Kidney (tissue), 22 donors: ENCODE results near the gene PDGFRA. TPM values are rescaled to one million over a fixed set of nuclear protein-coding genes. Genes with fewer than 3 reads are reported as not detected.
A peak's percentile ranks its signal among the peaks of the same experiment; 100 is the strongest.

ENCODE experiments used
- DNase-seq, 5 donors: peaks; one replicate each; pipeline ENCODE4 v3.0.0-alpha.2; 2013 to 2020
- FAIRE-seq: peaks from 2 replicates; lab custom pipeline; 2012; peaks lifted over from hg19 to GRCh38; lab: Jason Lieb, UNC
- H3K27ac ChIP-seq, 2 donors: one replicate each; pipeline ENCODE4 v1.7.0; 2013; ENCODE audit warnings: low read depth in 2 of 2, low read length in 2 of 2, inconsistent platforms in 1 of 2
- H3K27me3 ChIP-seq: one replicate; pipeline ENCODE4 v1.7.1; 2013; ENCODE audit warnings: low read length, inconsistent platforms; ENCODE audit not compliant: control insufficient read depth, insufficient read depth
- H3K36me3 ChIP-seq, 3 donors: one replicate each; pipeline versions ENCODE4 v1.7.0 to v1.7.1; 2013; ENCODE audit warnings: low read length in 3 of 3, control low read depth in 1 of 3, inconsistent platforms in 1 of 3; ENCODE audit not compliant: insufficient read depth in 3 of 3, control insufficient read depth in 2 of 3
- H3K4me1 ChIP-seq, 3 donors: one replicate each; pipeline versions ENCODE4 v1.7.0 to v1.7.1; 2013; ENCODE audit warnings: low read length in 3 of 3, inconsistent platforms in 1 of 3, low read depth in 1 of 3; ENCODE audit not compliant: control insufficient read depth in 2 of 3, insufficient read depth in 2 of 3
- H3K4me3 ChIP-seq, 3 donors: one replicate each; pipeline versions ENCODE4 v1.7.0 to v1.8.1; 2013; ENCODE audit warnings: low read length in 3 of 3, control low read depth in 1 of 3, inconsistent platforms in 1 of 3
- H3K9ac ChIP-seq, 3 donors: one replicate each; pipeline versions ENCODE4 v1.7.0 to v1.7.1; 2013; ENCODE audit warnings: low read length in 3 of 3, control low read depth in 1 of 3, inconsistent platforms in 1 of 3
- H3K9me3 ChIP-seq, 3 donors: one replicate each; pipeline versions ENCODE4 v1.7.0 to v1.7.1; 2013; ENCODE audit warnings: low read length in 3 of 3, control low read depth in 1 of 3, inconsistent platforms in 1 of 3; ENCODE audit not compliant: control insufficient read depth in 2 of 3, insufficient read depth in 1 of 3
- intact Hi-C: fragments of 100-400 bp; cut with DNase I; formaldehyde crosslinking; loops from one replicate; pipeline ENCODE4 v1.11.1; 2022
- long read RNA-seq, 10 donors: library from polyadenylated mRNA in 1 of 10; unstranded in 1 of 10; transcript quantifications; one replicate each; pipeline ENCODE4 v2.0.0 and lab custom pipeline, GENCODE V29; 2021 to 2026
- polyA plus RNA-seq: library from polyadenylated mRNA; stranded (reverse); fragments of 350-450 nt; fragmentation: Illumina TruSeq; extraction: RNeasy Lipid Tissue Mini Kit (QIAGEN cat#74804); gene quantifications from one replicate; pipeline ENCODE4 v1.2.3, GENCODE V29; 2014; ENCODE audit warnings: low read depth, low replicate concordance; ENCODE audit not compliant: insufficient read depth
- total RNA-seq: library from RNA; stranded (reverse); fragmentation: NEBNext Ultra II Directional; extraction: Animal tissue kit (Norgen Biotek cat#: 25700); gene quantifications from one replicate; pipeline ENCODE4 v1.2.1, GENCODE V29; 2021
- TF ChIP-seq, protein P1 (sequence below): IDR thresholded peaks from 3 replicates; pipeline ENCODE4 v1.5.1; 2012; ENCODE audit warnings: mild to moderate bottlenecking, moderate library complexity, borderline replicate concordance; ENCODE audit not compliant: insufficient read depth; ENCODE audit errors: extremely low read depth
- donor health status: control.
- donor health status: control.
- donor health status: control.
- donor health status: control.
- donor health status: control.
- donor health status: DM: yes; HTN: yes; CAD: no.
- donor health status: Normal renal cell carcinoma (clear cell type).

PDGFRA gene
- total RNA-seq = 71.0 TPM
- polyA plus RNA-seq = 12.3 TPM
- long read RNA-seq, donor 1, full-length matches to known transcripts = 5 of 5 reads
- long read RNA-seq, donor 1, partial matches to known transcripts = 0 of 5 reads
- long read RNA-seq, donor 1, other reads (novel, unspliced or antisense) = 0 of 5 reads
- long read RNA-seq, donor 2, full-length matches to known transcripts = 9 of 14 reads
- long read RNA-seq, donor 2, partial matches to known transcripts = 5 of 14 reads
- long read RNA-seq, donor 2, other reads (novel, unspliced or antisense) = 0 of 14 reads
- long read RNA-seq, donor 3, full-length matches to known transcripts = 17 of 25 reads
- long read RNA-seq, donor 3, partial matches to known transcripts = 8 of 25 reads
- long read RNA-seq, donor 3, other reads (novel, unspliced or antisense) = 0 of 25 reads
- long read RNA-seq, donor 4, full-length matches to known transcripts = 4 of 179 reads
- long read RNA-seq, donor 4, partial matches to known transcripts = 175 of 179 reads
- long read RNA-seq, donor 4, other reads (novel, unspliced or antisense) = 0 of 179 reads
- long read RNA-seq, donor 5 = 0 reads
- long read RNA-seq, donor 6, full-length matches to known transcripts = 7 of 13 reads
- long read RNA-seq, donor 6, partial matches to known transcripts = 6 of 13 reads
- long read RNA-seq, donor 6, other reads (novel, unspliced or antisense) = 0 of 13 reads
- long read RNA-seq, donor 7, full-length matches to known transcripts = 3 of 20 reads
- long read RNA-seq, donor 7, partial matches to known transcripts = 9 of 20 reads
- long read RNA-seq, donor 7, other reads (novel, unspliced or antisense) = 8 of 20 reads
- long read RNA-seq, donor 8, full-length matches to known transcripts = 4 of 38 reads
- long read RNA-seq, donor 8, partial matches to known transcripts = 34 of 38 reads
- long read RNA-seq, donor 8, other reads (novel, unspliced or antisense) = 0 of 38 reads
- long read RNA-seq, donor 9, full-length matches to known transcripts = 6 of 12 reads
- long read RNA-seq, donor 9, partial matches to known transcripts = 6 of 12 reads
- long read RNA-seq, donor 9, other reads (novel, unspliced or antisense) = 0 of 12 reads
- long read RNA-seq, donor 10, full-length matches to known transcripts = 8 of 8 reads
- long read RNA-seq, donor 10, partial matches to known transcripts = 0 of 8 reads
- long read RNA-seq, donor 10, other reads (novel, unspliced or antisense) = 0 of 8 reads

DNA sequence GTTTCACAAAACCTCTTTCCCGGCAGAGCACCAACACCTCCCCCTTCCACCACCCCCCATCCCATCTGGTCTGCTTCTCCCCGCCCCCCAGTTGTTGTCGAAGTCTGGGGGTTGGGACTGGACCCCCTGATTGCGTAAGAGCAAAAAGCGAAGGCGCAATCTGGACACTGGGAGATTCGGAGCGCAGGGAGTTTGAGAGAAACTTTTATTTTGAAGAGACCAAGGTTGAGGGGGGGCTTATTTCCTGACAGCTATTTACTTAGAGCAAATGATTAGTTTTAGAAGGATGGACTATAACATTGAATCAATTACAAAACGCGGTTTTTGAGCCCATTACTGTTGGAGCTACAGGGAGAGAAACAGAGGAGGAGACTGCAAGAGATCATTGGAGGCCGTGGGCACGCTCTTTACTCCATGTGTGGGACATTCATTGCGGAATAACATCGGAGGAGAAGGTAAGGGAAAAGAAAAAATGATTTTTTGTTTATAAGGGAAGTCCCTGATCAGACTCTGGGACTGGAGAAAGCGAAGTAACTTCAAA is at the start of gene PDGFRA:
PDGFRA (plus strand) TSS at position 333 of the 541 bp plus-strand sequence. CDS start 29,476 bp downstream, outside the sequence.
- Histone ChIP-seq H3K36me3 (no peaks in the 10 kb centered on the region), H3K4me1 (peaks cover 0 to 21% (median 13%) of the 10 kb centered on the region in 3 donors), H3K4me3 (peak within 1 kb of the TSS; percentile 44 to 72 (median 66)), H3K27ac (peak within 1 kb of the TSS; percentile 7 to 43), H3K27me3 (peaks cover 20% of the 10 kb centered on the region), H3K9me3 (no peaks in the 10 kb centered on the region), H3K9ac (peak within 1 kb of the TSS in 2 of 3 donors; percentile 46 to 74)
- DNase-seq (peak; percentile 74 to 97 (median 88)), FAIRE-seq (no peak)
- intact Hi-C loops = loop anchor here (10.0 kb wide), 1 partner anchor 314 kb away; no protein-coding TSS in a partner anchor
- TF ChIP-seq, protein P1, sequence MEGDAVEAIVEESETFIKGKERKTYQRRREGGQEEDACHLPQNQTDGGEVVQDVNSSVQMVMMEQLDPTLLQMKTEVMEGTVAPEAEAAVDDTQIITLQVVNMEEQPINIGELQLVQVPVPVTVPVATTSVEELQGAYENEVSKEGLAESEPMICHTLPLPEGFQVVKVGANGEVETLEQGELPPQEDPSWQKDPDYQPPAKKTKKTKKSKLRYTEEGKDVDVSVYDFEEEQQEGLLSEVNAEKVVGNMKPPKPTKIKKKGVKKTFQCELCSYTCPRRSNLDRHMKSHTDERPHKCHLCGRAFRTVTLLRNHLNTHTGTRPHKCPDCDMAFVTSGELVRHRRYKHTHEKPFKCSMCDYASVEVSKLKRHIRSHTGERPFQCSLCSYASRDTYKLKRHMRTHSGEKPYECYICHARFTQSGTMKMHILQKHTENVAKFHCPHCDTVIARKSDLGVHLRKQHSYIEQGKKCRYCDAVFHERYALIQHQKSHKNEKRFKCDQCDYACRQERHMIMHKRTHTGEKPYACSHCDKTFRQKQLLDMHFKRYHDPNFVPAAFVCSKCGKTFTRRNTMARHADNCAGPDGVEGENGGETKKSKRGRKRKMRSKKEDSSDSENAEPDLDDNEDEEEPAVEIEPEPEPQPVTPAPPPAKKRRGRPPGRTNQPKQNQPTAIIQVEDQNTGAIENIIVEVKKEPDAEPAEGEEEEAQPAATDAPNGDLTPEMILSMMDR = no peak

DNA sequence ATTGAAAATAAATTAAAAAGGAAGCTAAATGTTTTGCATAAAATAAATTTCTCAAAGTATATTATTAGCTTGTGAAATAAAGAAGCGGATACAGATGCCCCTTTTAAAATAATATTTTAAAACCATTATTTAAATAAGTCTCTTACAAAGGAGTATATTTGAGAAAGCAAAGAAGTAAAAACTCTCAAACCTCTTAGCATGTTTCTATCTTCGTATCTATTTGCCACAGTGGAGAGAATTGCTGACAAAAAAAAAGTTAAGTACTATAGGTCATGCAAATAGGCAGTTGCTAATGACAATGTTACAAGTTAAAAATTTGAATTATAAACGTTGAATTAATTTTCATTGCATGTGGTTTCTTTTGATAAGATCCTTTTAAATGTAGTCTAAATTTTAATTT is 44.5 kb upstream of the PDGFRA start:
- intact Hi-C loops = no loop called here
- Histone ChIP-seq H3K27ac (no peak overlapping the region), H3K4me1 (no peaks in the 10 kb centered on the region), H3K27me3 (no peaks in the 10 kb centered on the region), H3K9me3 (no peaks in the 10 kb centered on the region), H3K36me3 (no peaks in the 10 kb centered on the region), H3K9ac (no peak overlapping the region), H3K4me3 (no peak overlapping the region)
- FAIRE-seq (no peak), DNase-seq (no peak)
- TF ChIP-seq, protein P1 = no peak

DNA sequence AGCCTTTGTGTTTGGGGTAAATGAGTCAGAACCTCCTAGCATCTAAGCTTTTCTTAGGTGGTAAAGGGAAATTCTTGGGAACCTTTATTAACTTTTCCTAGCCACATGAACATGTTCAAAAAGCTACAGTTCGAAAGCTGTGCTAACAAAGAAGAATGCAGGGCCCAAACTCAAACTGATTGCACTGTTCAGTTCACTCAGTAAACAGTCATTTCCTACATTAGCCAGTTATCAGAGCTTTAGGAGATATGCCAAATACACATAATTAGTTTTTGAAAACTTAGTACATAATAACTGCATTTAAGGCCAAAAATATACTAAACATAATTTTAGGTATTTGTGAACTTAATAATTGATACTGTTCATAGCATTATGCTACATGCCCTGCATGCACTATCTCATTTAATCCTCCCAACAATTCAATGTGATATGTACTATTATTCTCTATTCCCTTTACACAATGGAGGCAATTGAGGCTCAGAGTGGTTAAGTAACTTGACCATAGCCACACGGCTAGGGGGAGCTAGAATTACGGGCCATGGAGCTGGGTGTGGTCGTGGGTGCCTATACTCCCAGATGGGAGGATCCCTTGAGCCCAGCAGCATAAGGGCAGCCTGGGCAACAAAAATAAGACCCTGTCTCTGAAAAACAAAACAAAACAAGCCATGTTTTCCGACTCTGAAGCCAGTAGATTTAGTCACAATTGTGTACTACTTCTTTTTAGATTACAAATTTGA is 43.9 kb upstream of the PDGFRA start:
- H3K9me3 ChIP-seq = no peaks in the 10 kb centered on the region
- no peaks in the 10 kb centered on the region for H3K36me3 ChIP-seq
- no peaks in the 10 kb centered on the region for H3K4me1 ChIP-seq
- no peaks in the 10 kb centered on the region for H3K27me3 ChIP-seq
- TF ChIP-seq, protein P1 = no peak
- intact Hi-C loops = no loop called here
- FAIRE-seq (no peak), DNase-seq (no peak)
- H3K4me3 ChIP-seq = no peak overlapping the region
- H3K27ac ChIP-seq = no peak overlapping the region
- no peak overlapping the region for H3K9ac ChIP-seq
